HepG2 (cell line): Measurements from ENCODE around the gene RSPH9. TPM values are rescaled to one million over a fixed set of nuclear protein-coding genes. Genes with fewer than 3 reads are reported as not detected.
A peak's percentile ranks its signal among the peaks of the same experiment; 100 is the strongest.

Source experiments
- AHR ChIP-seq: IDR thresholded peaks from 2 replicates; pipeline ENCODE4 v1.6.1; 2018; ENCODE audit warnings: missing genetic modification reagents, missing compliant biosample characterization
- ATF4 ChIP-seq, 2 experiments: fragments of 450-650 bp in 1 of 2; sonication (generic) in 1 of 2; formaldehyde crosslinking; IDR thresholded peaks; 2 replicates each; pipeline versions ENCODE4 v1.5.0 to v1.8.0; 2020 to 2022; ENCODE audit warnings: mild to moderate bottlenecking in 1 of 2, missing genetic modification reagents in 1 of 2
- CEBPZ ChIP-seq: IDR thresholded peaks from 2 replicates; pipeline ENCODE4 v1.6.1; 2012; ENCODE audit warnings: low read length, improper control_type of control experiment
- GATAD1 ChIP-seq: IDR thresholded peaks from 2 replicates; pipeline ENCODE4 v1.6.1; 2016; ENCODE audit warnings: missing genetic modification reagents, missing compliant biosample characterization
- HNRNPUL1 ChIP-seq: fragments of 200-400 bp; formaldehyde crosslinking; IDR thresholded peaks from 2 replicates; pipeline ENCODE4 v1.6.1; 2017; ENCODE audit warnings: low read depth, mild to moderate bottlenecking, low read length, moderate library complexity
- IRX3 ChIP-seq: sonication (generic); formaldehyde crosslinking; IDR thresholded peaks from 2 replicates; pipeline ENCODE4 v1.8.1; 2023; ENCODE audit warnings: mild to moderate bottlenecking, low read depth, missing genetic modification reagents, borderline replicate concordance
- JUND ChIP-seq: sonication (generic); formaldehyde crosslinking; IDR thresholded peaks from 2 replicates; pipeline ENCODE4 v1.8.0; 2022; ENCODE audit warnings: mild to moderate bottlenecking, missing genetic modification reagents
- NAIF1 ChIP-seq: sonication (generic); formaldehyde crosslinking; IDR thresholded peaks from 2 replicates; pipeline ENCODE4 v1.5.0; 2020; ENCODE audit warnings: mild to moderate bottlenecking, missing genetic modification reagents, borderline replicate concordance
- PRDM10 ChIP-seq: sonication (generic); formaldehyde crosslinking; IDR thresholded peaks from 2 replicates; pipeline ENCODE4 v1.4.0; 2020; ENCODE audit warnings: low read depth, missing genetic modification reagents
- RARG ChIP-seq: sonication (generic); formaldehyde crosslinking; IDR thresholded peaks from 2 replicates; pipeline ENCODE4 v1.4.0; 2020; ENCODE audit warnings: low read depth, mild to moderate bottlenecking, missing genetic modification reagents
- SKI ChIP-seq: fragments of 450-650 bp; IDR thresholded peaks from one replicate; pipeline ENCODE4 v1.6.1; 2018; ENCODE audit warnings: mild to moderate bottlenecking; ENCODE audit not compliant: partially characterized antibody
- TFAP4 ChIP-seq: sonication (generic); IDR thresholded peaks from 2 replicates; pipeline ENCODE4 v1.6.1; 2016; ENCODE audit warnings: low read depth, borderline replicate concordance
- TIGD3 ChIP-seq: sonication (generic); formaldehyde crosslinking; IDR thresholded peaks from 2 replicates; pipeline ENCODE4 v1.5.1; 2020; ENCODE audit warnings: mild to moderate bottlenecking, missing genetic modification reagents, borderline replicate concordance
- ZNF253 ChIP-seq: sonication (generic); formaldehyde crosslinking; IDR thresholded peaks from 2 replicates; pipeline ENCODE4 v1.8.0; 2022; ENCODE audit warnings: mild to moderate bottlenecking, missing genetic modification reagents, borderline replicate concordance
- ZNF362 ChIP-seq: sonication (generic); formaldehyde crosslinking; IDR thresholded peaks from 2 replicates; pipeline ENCODE4 v1.4.0; 2020; ENCODE audit warnings: missing genetic modification reagents, mild to moderate bottlenecking, borderline replicate concordance
- ZNF776 ChIP-seq: sonication (generic); formaldehyde crosslinking; IDR thresholded peaks from 2 replicates; pipeline ENCODE4 v1.4.0; 2020; ENCODE audit warnings: mild to moderate bottlenecking, missing genetic modification reagents
- ZNF816 ChIP-seq: sonication (generic); formaldehyde crosslinking; IDR thresholded peaks from 2 replicates; pipeline ENCODE4 v1.8.0; 2022; ENCODE audit warnings: missing genetic modification reagents, mild to moderate bottlenecking, borderline replicate concordance
- polyA plus RNA-seq, 8 experiments: library from polyadenylated mRNA; depleted of rRNA in 3 of 8; stranded (reverse) in 7 of 8; unstranded in 1 of 8; fragments of >200 nt; fragmentation: Illumina TruSeq in 4 of 8; extraction: Trizol in 4 of 8; gene quantifications; 2 replicates each; pipeline versions ENCODE4 v1.2.1 to v1.2.3, GENCODE V29; 2011 to 2016; ENCODE audit warnings: low read depth in 4 of 8, missing spikeins in 1 of 8, mixed read lengths in 1 of 8; ENCODE audit not compliant: insufficient read depth in 1 of 8
- total RNA-seq, 5 experiments: library from RNA; depleted of rRNA; stranded (reverse); fragments of >200 nt; fragmentation: Illumina TruSeq; extraction: Trizol; gene quantifications; 2 replicates each; pipeline ENCODE4 v1.2.3, GENCODE V29; 2016; ENCODE audit warnings: low read depth in 1 of 5

The RSPH9 gene
- total and polyA plus RNA-seq, 2 of the 13 experiments (the other 11 are each of a cell fraction or from before 2014, with no cell fraction given): 0.04 TPM; not detected in 1

- TF ChIP-seq ZNF776 (CRISPR knock-in tag): no peak
- peak; percentile 71; the same call in 1 of the 2 replicates for TF ChIP-seq ZNF362 (CRISPR knock-in tag)
- TF ChIP-seq TIGD3: no peak
- no peak for TF ChIP-seq SKI
- TF ChIP-seq PRDM10 (CRISPR knock-in tag): no peak
- TF ChIP-seq NAIF1 (CRISPR knock-in tag): no peak
- TF ChIP-seq RARG: no peak
- TF ChIP-seq AHR: no peak
- TF ChIP-seq ATF4 (CRISPR knock-in tag; IDR thresholded peaks at IDR 0.05): no peak
- TF ChIP-seq ZNF253 (CRISPR knock-in tag): no peak
- TF ChIP-seq JUND (CRISPR knock-in tag): no peak
- TF ChIP-seq CEBPZ: no peak
- no peak for TF ChIP-seq ZNF816
- peak; percentile 60; the same call in 1 of the 2 replicates for TF ChIP-seq TFAP4
- no peak for TF ChIP-seq HNRNPUL1
- no peak for TF ChIP-seq IRX3
- TF ChIP-seq GATAD1: no peak
Measured at GRCh38 chr6:43709654-43710303, 64.9 kb downstream of the RSPH9 start (continued).
